ENCODE data around the gene CAMK2B.

GRCh38 chr7:44313016-44313415, 12.4 kb downstream of the CAMK2B start:
- TF ChIP-seq POLR2A (IDR thresholded peaks at IDR 0.05; ENCODE audit: low read length) (no peak), GATA1 (IDR thresholded peaks at IDR 0.05; ENCODE audit: low read depth, low read length) (no peak)

Measured in erythroblast (primary cell).